NCI-H526 treated with DMSO at 0.1 percent for 48 hours (cell line): ENCODE data around the gene GAB2.
"Not testable (repeated sequence)": the region's sequence is repeated elsewhere in the genome, so short reads cannot be mapped to it uniquely, and the experiment has no call there.

ENCODE experiments used
- DNase-seq: peaks from one replicate; lab custom pipeline; 2025; lab: John Stamatoyannopoulos, UW

Gene GAB2

DNA sequence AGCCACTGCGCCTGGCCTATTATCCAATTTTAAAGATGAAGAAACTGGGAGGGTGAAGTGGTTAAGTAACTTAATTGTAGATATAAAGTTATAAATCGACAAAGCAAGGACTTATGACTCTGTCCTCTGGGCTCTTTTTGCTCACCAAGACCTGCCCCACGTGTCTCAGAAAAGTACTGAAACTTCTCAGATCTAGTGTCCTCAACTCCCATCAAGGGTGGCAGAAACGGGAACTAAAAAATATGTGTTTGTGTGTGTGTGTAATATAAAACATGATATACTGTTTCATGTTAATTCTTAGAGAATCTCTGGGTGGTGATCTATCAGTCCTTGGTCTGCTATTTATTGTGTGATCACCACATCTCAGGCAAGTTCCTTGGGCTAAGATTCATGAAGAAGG, 104.9 kb downstream of the GAB2 start:
- no peak for DNase-seq

DNA sequence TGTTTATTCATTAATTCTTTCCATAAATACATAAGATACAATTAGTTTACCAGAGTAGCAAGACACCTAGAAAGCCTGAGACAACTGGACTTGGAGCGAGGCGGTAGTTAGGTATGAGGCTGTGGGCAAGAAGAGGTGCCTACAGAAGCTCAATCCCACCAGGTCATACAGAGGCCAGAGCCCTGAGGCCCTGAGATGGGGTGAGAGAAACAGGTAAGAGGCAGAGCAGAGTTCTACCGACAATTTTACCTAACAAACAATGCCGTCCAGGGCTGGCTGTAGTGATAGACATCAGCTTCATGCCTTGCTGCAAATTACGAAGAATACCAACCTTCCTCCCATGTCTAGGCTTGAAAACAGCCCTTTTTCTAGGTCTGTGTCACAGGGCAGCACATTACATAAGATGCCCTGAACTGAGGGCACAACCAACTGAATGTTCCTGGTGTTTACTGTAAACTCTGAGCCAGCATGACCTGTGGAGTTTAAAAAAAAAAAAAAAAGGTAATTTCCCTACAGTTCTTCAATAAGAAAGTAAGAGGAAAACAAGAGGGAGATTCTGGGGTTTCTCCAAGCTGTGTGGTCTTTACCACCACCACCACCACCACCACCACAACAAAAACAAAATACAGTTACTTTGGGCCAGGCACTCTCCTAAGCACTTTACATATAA, 105.8 kb downstream of the GAB2 start:
- DNase-seq, result peak; percentile 87

- peak; percentile 73 for DNase-seq
Measured at GRCh38 chr11:78310500-78310909, 107.1 kb downstream of the GAB2 start.

DNA sequence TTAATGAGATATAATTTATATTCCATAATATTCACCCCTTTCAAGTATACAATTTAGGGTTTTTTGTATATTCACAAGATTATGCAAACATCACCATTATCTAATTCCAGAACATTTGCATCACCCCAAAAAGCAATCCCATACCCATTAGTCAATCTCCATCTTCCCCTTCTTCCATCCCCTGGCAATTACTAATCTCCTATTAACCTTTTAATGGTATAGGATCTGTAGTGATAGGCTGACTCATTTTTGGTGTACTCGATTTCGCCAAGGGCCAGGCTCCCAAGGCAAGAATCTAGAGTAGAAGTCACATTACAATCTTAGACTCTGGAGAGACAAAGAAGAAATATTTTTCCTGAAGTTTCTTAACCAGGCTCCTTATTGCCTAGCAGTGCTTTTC, 113.4 kb downstream of the GAB2 start:
- no peak for DNase-seq

- no peak for DNase-seq
Measured at GRCh38 chr11:78300108-78300839, 117.3 kb downstream of the GAB2 start.

- no peak for DNase-seq
Measured at GRCh38 chr11:78299000-78299710, 118.5 kb downstream of the GAB2 start.

DNA sequence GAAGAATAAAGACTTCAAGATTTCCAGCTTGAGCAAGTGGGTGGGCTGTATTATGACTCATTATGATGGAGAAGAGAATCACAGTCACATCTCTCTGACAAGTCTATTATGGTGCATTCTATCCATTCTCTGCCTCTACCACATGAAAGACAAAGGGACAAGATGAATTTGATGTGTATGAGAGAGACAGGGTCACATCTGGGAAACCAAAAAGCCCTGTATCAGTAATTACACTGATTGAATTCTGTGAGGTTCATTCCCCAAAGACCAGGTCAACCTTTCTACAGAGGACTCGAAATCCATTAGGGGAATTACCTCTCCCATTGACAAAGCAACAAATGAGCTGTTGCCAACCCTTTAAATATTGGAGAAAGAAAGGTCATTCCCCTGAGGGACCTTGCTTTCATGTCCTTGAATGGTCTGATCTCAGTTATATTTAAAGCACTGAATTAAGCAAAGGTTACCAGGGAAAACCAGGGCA, 119.3 kb downstream of the GAB2 start:
- DNase-seq, result no peak

DNA sequence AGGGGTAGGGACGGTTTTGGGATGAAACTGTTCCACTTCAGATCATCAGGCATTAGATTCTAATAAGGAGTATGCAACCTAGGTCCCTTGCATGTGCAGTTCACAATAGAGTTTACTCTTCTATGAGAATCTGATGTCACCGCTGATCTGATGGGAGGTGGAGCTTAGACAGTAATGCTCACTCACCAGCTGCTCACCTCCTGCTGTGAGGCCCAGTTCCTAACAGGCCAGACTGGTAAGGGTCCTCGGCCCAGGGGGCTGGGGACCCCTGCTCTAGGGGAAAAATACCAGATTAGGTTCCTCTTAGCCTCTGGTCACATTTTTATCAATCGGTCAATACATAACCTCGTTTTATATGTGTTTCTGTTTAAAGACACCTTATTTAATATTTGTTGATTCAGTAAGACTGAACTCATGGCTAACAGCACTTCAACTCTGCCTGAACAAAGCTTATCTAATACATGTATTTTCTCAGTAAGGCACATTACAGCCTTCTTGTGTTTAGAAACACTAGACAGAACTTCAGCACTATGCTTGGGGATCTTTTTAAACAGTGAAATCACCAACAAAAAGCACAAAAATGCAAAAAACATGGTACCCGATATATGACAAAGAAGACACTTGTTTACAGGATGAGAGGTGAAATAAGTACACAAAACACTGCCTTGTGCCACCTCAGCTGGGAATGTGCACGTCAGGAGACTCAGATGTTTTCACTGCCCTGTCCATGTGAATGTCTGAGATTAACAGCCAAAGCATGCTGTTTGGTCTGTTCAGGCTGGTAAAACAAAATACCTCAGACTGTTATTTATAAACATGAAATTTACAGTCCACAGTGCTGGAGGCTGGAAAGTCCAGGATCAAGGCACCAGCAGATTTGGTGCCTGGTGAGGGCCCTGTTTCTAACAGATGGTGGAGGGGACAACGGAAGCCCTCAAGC, 121.4 kb downstream of the GAB2 start:
- no peak for DNase-seq

GRCh38 chr11:78295347-78295746, 122.3 kb downstream of the GAB2 start:
- DNase-seq, result no peak

- DNase-seq, result not testable (repeated sequence)
Measured at GRCh38 chr11:78294100-78294499, 123.5 kb downstream of the GAB2 start.

DNA sequence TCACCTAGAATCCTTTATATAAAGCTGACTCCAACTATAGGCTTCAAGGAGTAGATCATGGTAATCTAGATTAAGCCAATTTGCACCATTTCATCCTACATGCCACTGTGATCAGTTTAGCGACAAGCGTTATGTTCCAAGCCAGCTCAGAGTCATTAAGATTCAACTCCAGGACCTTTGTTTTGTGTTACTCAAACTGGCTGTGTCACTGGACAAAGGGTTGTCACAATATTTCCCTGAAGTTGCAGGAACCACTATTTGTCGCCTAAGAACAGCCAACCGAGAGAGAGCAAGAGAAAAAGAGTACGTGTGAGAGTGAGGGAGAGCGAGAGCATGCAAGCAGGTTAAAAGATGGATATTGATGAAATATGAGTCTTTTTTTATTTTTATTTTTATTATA, 124.1 kb downstream of the GAB2 start:
- DNase-seq, result no peak

DNA sequence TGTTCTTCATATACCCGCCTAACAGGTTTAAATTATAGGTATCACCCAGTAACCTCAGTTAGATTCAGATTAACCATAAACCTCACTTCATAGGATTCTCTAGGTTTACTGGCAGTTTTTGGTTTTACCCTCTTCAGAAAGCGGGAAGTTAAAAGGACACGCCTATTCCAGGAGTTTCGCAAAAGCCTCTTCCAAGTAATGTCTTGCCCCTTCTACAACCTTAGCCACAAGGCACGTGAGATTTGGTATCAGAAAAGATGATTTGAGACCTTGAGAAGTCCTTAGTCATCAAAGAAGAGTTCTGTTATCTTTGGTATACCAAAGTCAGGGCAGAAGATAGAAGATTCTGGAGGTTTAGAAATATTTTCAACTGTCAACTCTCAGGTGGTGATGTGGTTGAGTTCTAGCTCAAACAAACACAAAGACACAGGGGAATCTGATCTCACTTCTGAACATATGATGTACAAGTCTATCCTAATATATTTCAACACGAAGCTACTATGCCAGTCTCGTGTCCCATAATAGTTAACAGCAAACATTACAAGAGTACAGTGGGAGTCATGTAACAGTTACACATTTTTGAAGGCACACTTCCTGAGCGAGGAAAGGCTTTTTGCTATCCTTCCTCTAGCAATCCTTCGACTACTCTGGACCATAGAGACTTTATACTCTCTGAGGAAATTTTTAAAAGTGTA, 125.4 kb downstream of the GAB2 start:
- DNase-seq, result no peak

- no peak for DNase-seq
Measured at GRCh38 chr11:78291503-78292108, 126.0 kb downstream of the GAB2 start.

DNA sequence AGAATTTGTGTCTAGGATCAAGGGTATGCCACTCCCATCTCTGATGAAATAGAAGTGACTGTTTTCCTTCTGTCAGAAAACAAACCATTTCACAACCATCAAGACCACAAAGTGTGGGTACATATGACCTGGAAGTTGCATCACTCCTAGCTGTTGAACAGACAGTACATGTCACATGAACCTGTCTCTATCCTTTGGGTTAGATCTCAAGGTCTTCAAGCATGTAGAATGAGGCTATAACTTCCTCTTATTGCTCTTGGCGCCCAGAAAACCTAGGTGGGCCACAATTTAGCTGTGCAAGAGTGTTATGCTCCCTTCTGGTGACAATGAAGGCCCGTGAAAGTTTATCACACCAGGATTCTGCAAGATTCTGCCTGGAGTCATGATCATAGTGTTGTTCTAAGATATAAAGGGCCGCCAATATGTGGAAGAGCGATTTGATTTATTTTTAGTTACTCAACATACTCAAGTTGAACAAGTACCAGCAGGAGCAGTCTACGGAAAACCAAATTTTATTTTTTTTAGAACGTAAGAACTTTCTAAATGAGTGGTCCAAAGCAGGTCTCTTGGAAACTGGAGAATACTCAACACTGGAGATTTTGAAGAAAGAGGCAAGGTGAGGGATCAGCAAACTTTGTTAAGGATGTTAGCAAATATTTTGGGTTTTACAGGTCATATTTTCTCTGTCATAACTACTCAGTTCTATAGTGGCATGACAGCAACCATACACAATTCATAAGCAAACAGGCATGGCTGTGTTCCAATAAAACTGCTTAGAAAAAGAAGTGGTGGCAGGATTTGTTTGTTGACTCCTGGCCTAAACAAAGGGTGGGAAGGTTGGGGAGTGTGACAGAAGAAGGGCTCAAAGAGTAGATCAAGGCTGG, 127.1 kb downstream of the GAB2 start:
- no peak for DNase-seq

GRCh38 chr11:78289552-78290292, 127.9 kb downstream of the GAB2 start:
- DNase-seq, result no peak

DNA sequence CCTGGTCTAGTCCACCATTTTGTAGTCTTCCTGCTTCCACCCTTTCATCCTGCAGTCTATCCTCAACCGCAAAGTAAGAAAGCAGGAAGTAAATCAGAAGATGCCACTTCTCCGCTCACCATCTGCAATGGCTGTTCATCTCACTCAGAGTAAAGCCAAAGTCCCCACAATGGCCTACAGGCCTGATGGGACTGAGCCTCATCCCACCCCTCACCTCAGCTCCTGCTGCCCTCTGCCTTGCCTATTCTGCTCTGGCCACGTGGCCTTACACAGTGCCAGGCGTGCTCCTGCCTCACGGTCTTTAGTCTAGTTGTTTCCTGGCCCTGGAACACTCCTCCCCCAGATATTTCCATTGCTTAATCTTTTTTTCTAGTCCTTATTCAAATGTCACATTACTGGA, 133.4 kb downstream of the GAB2 start:
- DNase-seq, result no peak

DNA sequence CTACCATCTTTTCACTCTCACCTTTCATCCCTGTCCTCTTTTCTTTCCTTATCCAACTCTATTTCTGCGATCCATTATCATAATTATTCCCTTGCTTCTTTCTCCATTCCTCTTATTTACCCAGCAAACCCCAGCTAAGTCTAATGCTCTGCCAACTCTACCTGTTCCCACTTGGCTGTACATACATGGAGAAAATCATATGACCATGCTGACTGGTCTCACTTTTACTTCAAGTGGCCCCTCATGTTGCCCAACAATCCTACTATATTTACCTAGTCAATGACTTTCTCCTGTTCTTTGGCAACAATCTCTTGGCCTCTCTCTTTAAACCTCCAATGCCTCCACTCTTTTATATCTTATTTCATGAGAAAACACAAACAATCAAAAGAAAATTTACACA, 134.8 kb downstream of the GAB2 start:
- DNase-seq, result no peak

GRCh38 chr11:78281511-78281910, 136.1 kb downstream of the GAB2 start:
- no peak for DNase-seq
